MM.1S (cell line): ENCODE data around the gene CDC42EP5.

ENCODE experiments used
- DNase-seq: peaks from one replicate; pipeline ENCODE4 v3.0.0-alpha.2; 2015
- H2AFZ ChIP-seq: fragments of 300-600 bp; sonication (generic); 2 replicates; pipeline ENCODE4 v1.6.0; 2016; ENCODE audit warnings: antibody characterized with exemption, low read length
- H3F3A ChIP-seq: fragments of 300-600 bp; sonication (generic); 2 replicates; pipeline ENCODE4 v1.6.1; 2016; ENCODE audit warnings: mild to moderate bottlenecking, antibody characterized with exemption, low read length, moderate library complexity, mixed read lengths; ENCODE audit not compliant: insufficient read depth
- H3K27ac ChIP-seq: fragments of 300-600 bp; sonication (generic); 2 replicates; pipeline ENCODE4 v1.5.1; 2016; ENCODE audit warnings: mild to moderate bottlenecking, low read length
- H3K27me3 ChIP-seq: fragments of 300-600 bp; sonication (generic); replicated peaks from 2 replicates; pipeline ENCODE4 v1.6.0; 2016; ENCODE audit warnings: low read length; ENCODE audit not compliant: insufficient read depth
- H3K36me3 ChIP-seq: fragments of 300-600 bp; sonication (generic); replicated peaks from 2 replicates; pipeline ENCODE4 v1.6.1; 2016; ENCODE audit warnings: mild to moderate bottlenecking, low read length, mixed read lengths; ENCODE audit not compliant: insufficient read depth
- H3K4me1 ChIP-seq: fragments of 300-600 bp; sonication (generic); 2 replicates; pipeline ENCODE4 v1.6.1; 2016; ENCODE audit warnings: low read length, mixed read lengths
- H3K4me2 ChIP-seq: fragments of 300-600 bp; sonication (generic); 2 replicates; pipeline ENCODE4 v1.6.0; 2016; ENCODE audit warnings: low read depth, low read length
- H3K4me3 ChIP-seq: fragments of 300-600 bp; sonication (generic); 2 replicates; pipeline ENCODE4 v1.5.1; 2016; ENCODE audit warnings: low read length, mixed read lengths
- H3K79me2 ChIP-seq: fragments of 300-600 bp; sonication (generic); 2 replicates; pipeline ENCODE4 v1.6.1; 2016; ENCODE audit warnings: mixed run types, low read length, mixed read lengths
- H3K9ac ChIP-seq: fragments of 300-600 bp; sonication (generic); 2 replicates; pipeline ENCODE4 v1.6.1; 2016; ENCODE audit warnings: low read length, mixed read lengths
- H3K9me2 ChIP-seq: fragments of 300-600 bp; sonication (generic); replicated peaks from 2 replicates; pipeline ENCODE4 v1.6.1; 2016; ENCODE audit warnings: mild to moderate bottlenecking, low read length, mixed read lengths; ENCODE audit not compliant: insufficient read depth
- H3K9me3 ChIP-seq: fragments of 300-600 bp; sonication (generic); replicated peaks from 2 replicates; pipeline ENCODE4 v1.6.1; 2016; ENCODE audit warnings: mild to moderate bottlenecking, low read length, mixed read lengths; ENCODE audit not compliant: insufficient read depth
- H4K20me1 ChIP-seq: fragments of 300-600 bp; sonication (generic); 2 replicates; pipeline ENCODE4 v1.6.1; 2016; ENCODE audit warnings: mild to moderate bottlenecking, low read length, moderate library complexity, mixed read lengths; ENCODE audit not compliant: insufficient read depth
- CTCF ChIP-seq: fragments of 300-600 bp; sonication (generic); IDR thresholded peaks from 2 replicates; pipeline ENCODE4 v1.5.1; 2016; ENCODE audit warnings: antibody characterized with exemption, low read length, mixed read lengths
- EZH2 ChIP-seq: fragments of 300-600 bp; sonication (generic); optimal IDR thresholded peaks from 2 replicates; pipeline ENCODE3; 2017; ENCODE audit warnings: low read depth, mild to moderate bottlenecking, antibody characterized with exemption, low read length, mixed read lengths
- EZH2phosphoT487 ChIP-seq: fragments of 300-600 bp; sonication (generic); IDR thresholded peaks from 2 replicates; pipeline ENCODE4 v1.6.1; 2018; ENCODE audit warnings: antibody characterized with exemption, low read length

CDC42EP5 gene

GRCh38 chr19:54461210-54461609, 11.9 kb downstream of the CDC42EP5 start:
- H3K4me2 ChIP-seq: no peak overlapping the region
- peaks cover 16% of the 10 kb centered on the region for H3F3A ChIP-seq
- no peak overlapping the region for H2AFZ ChIP-seq
- TF ChIP-seq EZH2phosphoT487: no peak
- no peak for TF ChIP-seq EZH2
- H3K27ac ChIP-seq: no peak overlapping the region
- H3K9ac ChIP-seq: no peak overlapping the region
- peaks cover 4% of the 10 kb centered on the region for H3K36me3 ChIP-seq
- H3K4me3 ChIP-seq: no peak overlapping the region
- no peaks in the 10 kb centered on the region for H3K9me3 ChIP-seq
- peaks cover 33% of the 10 kb centered on the region; the same call in 1 of the 2 replicates for H3K79me2 ChIP-seq
- H4K20me1 ChIP-seq: peaks cover 6% of the 10 kb centered on the region
- H3K27me3 ChIP-seq: peaks cover 2% of the 10 kb centered on the region; the same call in 1 of the 2 replicates
- peaks cover 5% of the 10 kb centered on the region; the same call in 1 of the 2 replicates for H3K4me1 ChIP-seq
- DNase-seq: no peak
- no peaks in the 10 kb centered on the region for H3K9me2 ChIP-seq

- H3K4me3 ChIP-seq: no peak overlapping the region
- H3K9me3 ChIP-seq: no peaks in the 10 kb centered on the region
- H2AFZ ChIP-seq: no peak overlapping the region
- no peak overlapping the region for H3K9ac ChIP-seq
- H3K4me2 ChIP-seq: no peak overlapping the region
- peaks cover 16% of the 10 kb centered on the region for H3F3A ChIP-seq
- H3K27me3 ChIP-seq: no peaks in the 10 kb centered on the region
- H4K20me1 ChIP-seq: peaks cover 6% of the 10 kb centered on the region
- peaks cover 5% of the 10 kb centered on the region; the same call in 1 of the 2 replicates for H3K4me1 ChIP-seq
- no peak overlapping the region for H3K27ac ChIP-seq
- TF ChIP-seq EZH2 (no peak), EZH2phosphoT487 (no peak), CTCF (no peak)
- H3K36me3 ChIP-seq: peaks cover 4% of the 10 kb centered on the region
- peaks cover 40% of the 10 kb centered on the region for H3K79me2 ChIP-seq
- H3K9me2 ChIP-seq: no peaks in the 10 kb centered on the region
- DNase-seq: no peak
Observed at GRCh38 chr19:54460230-54461005, 12.7 kb downstream of the CDC42EP5 start.

GRCh38 chr19:54459282-54460229, 13.5 kb downstream of the CDC42EP5 start:
- no peak for DNase-seq
- Histone ChIP-seq H3K4me2 (no peak overlapping the region), H4K20me1 (peaks cover 6% of the 10 kb centered on the region), H3K9me2 (no peaks in the 10 kb centered on the region), H3K36me3 (peaks cover 10% of the 10 kb centered on the region), H3K4me3 (no peak overlapping the region), H3F3A (peaks cover 13% of the 10 kb centered on the region), H3K9me3 (no peaks in the 10 kb centered on the region), H3K27me3 (no peaks in the 10 kb centered on the region), H3K79me2 (peaks cover 49% of the 10 kb centered on the region), H2AFZ (no peak overlapping the region), H3K27ac (no peak overlapping the region), H3K4me1 (peaks cover 5% of the 10 kb centered on the region; the same call in 1 of the 2 replicates), H3K9ac (no peak overlapping the region)
- no peak for TF ChIP-seq EZH2phosphoT487
- no peak for TF ChIP-seq CTCF
- no peak for TF ChIP-seq EZH2
